ENCODE results near the gene LRRC37A3. TPM values are rescaled to one million over a fixed set of nuclear protein-coding genes. Genes with fewer than 3 reads are reported as not detected.
A peak's percentile ranks its signal among the peaks of the same experiment; 100 is the strongest.
"Not testable (repeated sequence)": the region's sequence is repeated elsewhere in the genome, so short reads cannot be mapped to it uniquely, and the experiment has no call there.

The LRRC37A3 gene
- total RNA-seq, 1 experiment from 2014 or later, result 12.7 TPM

DNA sequence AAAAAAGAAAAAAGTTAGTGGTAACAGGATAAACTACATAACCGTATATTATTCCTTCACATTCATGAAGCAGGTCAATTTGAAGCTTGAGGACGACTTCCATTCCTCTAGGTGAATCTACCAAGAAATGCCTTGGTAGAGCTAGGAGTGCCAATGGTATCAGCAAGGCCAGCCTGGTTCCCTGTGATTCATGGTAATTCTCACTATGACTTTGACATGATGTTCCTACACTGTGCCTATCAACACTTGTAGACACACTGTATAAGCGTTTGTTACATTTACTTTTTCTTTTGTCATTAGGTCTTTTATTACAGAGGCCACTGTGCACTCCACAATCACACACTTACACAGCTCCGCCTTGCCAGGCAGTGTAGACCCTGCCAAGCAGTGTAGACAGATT is 7.2 kb upstream of the LRRC37A3 start:
- not testable (repeated sequence) for DNase-seq (ENCODE audit: low read depth)

DNA sequence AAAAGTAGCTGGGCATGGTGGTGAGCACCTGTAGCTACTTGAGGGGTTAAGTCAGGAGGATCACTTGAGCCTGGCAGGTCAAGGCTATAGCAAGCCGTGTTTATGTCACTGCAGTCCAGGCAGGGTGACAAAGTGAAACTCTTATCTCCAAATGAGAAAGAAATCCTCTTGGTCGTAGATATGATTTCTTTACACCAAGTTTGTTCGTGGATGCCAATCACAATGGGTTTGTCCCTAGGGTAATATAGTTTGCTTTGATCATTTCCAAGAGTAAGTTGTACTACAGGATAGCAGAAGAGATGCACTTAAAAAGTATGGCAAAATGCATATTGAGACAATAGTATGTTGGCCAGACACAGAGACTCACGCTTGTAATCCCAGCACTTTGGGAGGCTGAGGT is 6.0 kb upstream of the LRRC37A3 start:
- DNase-seq (ENCODE audit: low read depth), result not testable (repeated sequence)

DNA sequence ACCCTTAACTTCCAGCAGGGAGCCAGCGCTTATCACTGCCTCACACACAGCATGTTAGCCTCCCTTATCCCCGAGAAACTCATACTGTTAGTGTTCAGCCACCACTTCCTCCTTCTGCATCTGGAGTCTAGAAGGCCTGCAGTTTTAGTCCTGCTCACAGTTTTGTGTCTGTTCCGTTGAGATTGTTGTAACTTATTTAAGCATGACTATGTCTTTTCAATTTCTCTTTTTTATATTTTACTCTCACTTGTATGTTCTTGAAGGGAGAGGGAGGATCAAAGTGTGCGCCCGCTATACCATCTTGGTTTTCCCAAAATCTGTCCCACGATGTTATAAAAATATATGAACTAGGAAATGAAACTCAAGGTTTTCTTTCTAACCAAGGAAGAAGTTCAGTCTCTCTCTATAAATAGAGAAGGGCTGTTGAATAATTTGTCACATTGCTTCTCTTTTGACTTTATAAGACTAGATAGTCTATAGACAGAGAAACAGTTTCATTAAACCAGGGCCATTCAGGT is 3.8 kb upstream of the LRRC37A3 start:
- DNase-seq (ENCODE audit: low read depth), result not testable (repeated sequence)

DNA sequence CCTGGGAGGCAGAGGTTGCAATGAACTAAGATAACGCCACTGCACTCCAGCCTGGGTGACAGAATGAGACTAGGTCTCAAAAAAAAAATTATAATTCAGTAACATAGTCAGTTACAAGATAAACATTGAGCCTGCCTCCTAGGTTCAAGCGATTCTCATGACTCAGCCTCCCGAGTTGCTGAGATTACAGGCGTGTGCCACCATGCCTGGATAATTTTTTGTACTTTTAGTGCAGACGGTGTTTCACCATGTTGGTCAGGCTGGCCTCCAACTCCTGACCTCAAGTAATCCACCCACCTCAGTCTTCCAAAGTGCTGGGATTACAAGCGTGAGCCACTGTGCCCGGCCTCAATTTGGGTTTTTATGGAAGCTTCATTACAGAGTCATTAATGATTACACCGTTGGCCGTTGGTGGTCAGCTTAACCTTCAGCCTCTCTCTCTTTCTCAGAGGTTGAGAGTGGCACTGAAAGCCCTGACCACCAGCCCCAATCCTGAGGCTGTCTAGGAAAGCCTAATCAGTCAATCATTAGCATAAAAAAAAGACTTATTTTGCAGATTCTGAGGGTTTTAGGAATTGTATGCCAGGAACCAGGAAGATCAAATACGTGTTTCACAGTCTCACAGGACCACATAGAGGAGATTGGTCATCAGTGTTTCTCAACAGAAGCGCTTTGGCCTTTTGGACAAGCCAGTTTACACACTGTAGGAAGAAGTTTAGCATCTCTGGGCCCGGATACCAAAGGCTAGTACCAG is 1.3 kb upstream of the LRRC37A3 start:
- peak; percentile 55 for DNase-seq (ENCODE audit: low read depth)

DNA sequence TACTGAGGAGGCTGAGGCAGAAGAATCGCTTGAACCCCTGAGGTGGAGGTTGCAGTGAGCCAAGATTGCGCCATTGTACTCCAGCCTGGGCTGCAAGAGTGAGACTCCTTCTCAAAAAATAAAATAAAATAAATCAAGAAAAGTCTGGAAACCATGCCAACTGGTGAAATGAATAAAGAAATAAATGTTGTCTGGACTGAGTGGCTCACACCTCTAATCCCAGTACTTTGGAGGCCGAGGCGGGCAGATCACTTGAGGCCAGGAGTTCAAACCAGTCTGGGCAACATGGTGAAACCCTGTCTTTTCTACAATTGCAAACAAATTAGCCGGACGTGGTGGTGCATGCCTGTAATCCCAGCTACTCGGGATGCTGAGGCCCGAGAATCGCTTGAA is 744 bp upstream of the LRRC37A3 start:
- DNase-seq (ENCODE audit: low read depth), result peak; percentile 34

DNA sequence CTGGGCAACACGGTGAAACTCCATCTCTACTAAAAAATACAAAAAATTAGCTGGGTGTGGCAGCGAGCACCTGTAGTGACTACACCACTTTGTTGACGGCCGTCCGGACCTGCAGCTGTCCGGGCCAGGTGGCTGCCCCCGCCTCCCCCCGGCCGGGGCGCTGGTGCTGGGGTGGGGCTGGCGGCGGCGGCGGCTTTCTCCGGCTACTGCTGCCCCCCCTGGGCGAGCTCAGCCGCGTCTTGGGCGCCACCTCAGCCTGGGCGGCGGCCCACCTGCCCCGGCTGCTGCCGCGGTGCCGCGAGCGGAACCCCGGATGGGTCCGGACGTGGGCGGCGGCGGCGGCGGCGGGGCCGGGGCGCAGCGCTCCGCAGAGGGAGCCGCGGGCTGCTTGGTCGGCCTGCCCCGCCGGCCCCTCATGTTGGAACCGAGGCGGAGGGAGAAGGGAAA is 413 bp downstream of the LRRC37A3 start:
- DNase-seq (ENCODE audit: low read depth), result peak; percentile 22

DNA sequence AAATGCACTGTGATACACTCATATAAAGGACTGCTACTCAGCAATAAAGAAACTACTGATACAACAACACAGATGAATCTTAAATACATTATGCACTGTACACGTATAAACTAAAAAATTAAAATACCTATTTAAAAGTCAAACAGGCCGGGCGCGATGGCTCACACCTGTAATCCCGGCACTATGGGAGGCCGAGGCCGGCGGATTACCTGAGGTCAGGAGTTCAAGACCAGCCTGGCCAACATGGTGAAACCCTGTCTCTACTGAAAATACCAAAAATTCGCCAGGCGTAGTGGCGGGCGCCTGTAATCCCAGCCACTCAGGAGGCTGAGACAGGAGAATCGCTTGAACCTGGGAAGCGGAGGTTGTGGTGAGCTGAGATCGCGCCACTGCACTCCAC is 1.7 kb downstream of the LRRC37A3 start:
- not testable (repeated sequence) for DNase-seq (ENCODE audit: low read depth)

DNA sequence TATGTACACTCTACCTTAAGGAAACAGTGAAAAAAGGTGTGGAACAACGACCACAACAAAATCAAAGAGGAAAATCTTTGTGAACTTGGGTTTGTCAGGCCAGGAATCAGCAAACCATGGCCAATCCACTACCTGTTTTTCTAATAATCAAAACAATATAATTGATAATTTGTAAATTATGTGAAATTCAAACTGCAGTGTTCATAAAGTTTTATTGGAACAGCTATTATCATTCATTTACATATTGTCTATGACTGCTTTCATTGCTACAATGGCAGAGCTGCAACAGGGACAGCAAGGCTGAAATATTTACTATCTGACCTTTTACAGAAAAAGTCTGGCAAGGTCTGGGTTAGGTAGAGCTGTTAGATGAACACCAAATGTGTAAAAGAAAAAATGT is 4.0 kb downstream of the LRRC37A3 start:
- not testable (repeated sequence) for DNase-seq (ENCODE audit: low read depth)

DNA sequence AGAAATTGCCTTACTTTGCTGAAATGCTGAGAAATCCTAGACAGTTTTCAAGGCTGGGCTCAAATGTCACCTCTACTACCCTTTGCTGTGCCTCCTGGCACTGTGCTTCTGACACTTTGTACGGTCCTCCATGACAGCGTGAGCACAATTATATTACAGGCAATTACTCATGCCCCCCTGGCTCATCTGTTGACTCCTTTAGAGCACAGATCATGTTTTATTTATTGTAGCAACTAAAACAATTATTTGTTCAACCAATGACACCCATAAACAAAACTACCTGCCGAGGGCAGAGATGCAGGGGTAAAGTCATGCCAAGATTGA is 9.1 kb downstream of the LRRC37A3 start:
- not testable (repeated sequence) for DNase-seq (ENCODE audit: low read depth)

DNA sequence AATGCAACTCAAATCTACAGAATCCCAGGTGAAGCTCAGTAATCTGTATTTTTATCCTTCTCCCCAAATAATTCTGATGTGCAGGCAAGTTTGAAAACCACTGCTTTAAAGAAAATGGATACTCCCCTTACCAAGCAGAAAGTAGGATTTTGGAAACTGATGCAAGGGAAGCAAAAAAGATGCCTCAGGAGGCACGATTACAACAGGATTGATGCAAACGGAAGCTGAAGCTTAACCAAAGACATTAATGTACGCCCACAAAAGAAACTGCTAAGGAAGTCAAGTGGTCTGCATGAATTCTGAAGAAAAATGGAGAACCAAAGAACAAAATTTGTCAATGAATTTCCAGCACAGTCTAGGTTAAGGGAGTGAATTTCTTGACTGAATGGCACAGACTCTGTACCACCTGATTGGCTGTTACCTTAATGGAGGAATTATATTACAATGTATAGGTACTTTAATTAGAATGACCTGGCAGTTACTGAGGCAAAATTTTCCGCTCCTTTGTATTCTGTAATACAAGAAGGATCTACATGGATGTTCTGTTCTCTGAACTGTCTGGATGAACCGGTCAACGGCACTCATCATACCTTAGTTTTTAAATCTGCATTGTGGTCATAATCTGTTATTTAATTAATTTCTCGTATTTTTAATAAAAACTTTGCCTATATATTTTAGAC is 9.6 kb downstream of the LRRC37A3 start:
- not testable (repeated sequence) for DNase-seq (ENCODE audit: low read depth)

DNA sequence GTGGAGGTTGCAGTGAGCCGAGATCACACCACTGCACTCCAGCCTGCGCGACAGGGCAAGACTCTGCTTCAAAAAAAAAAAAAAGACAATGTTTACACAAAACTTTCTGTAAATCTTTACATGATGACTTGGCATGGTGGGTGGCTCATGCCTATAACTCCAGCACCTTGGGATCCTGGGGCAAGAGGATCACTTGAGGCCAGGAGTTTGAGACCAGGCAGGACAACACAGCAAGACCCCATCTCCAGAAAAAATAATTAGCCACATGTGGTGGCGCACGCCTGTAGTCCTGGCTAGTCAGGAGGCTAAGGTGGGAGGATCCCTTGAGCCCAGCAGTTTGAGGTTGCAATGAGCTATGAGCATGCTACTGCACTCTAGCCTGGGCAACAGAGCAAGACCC is 15.2 kb downstream of the LRRC37A3 start:
- DNase-seq (ENCODE audit: low read depth), result not testable (repeated sequence)

DNA sequence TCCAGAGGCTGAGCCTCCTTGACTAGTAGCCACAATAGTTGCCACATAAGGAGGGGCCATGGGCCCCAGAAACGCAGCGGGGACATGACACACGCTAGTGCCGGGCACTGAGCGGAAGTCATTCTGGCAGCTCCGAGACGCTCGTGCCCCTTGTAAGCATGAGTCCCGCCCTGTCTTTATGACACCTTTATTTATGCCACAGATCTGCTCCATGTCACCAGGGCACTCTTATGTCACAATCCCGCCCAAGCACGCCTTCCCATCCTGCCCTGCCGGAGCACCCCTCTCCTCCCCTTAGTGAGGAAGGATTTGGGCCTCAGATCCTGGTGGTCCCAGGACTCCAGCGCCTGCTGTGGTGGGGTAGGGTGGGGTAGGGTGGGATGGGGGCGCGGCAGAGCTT is 22.1 kb downstream of the LRRC37A3 start:
- DNase-seq (ENCODE audit: low read depth), result not testable (repeated sequence)

DNA sequence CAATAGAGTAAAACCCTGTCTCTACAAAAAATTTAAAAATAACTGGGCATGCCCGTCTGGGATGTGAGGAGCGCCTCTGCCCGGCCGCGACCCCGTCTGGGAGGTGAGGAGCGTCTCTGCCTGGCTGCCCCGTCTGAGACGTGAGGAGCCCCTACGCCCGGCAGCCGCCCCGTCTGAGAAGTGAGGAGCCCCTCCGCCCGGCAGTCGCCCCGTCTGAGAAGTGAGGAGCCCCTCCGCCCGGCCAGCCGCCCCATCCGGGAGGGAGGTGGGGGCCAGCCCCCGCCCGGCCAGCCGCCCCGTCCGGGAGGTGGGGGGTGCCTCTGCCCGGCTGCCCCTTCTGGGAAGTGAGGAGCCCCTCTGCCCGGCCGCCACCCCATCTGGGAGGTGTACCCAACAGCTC is 45.1 kb downstream of the LRRC37A3 start:
- DNase-seq (ENCODE audit: low read depth), result not testable (repeated sequence)

DNA sequence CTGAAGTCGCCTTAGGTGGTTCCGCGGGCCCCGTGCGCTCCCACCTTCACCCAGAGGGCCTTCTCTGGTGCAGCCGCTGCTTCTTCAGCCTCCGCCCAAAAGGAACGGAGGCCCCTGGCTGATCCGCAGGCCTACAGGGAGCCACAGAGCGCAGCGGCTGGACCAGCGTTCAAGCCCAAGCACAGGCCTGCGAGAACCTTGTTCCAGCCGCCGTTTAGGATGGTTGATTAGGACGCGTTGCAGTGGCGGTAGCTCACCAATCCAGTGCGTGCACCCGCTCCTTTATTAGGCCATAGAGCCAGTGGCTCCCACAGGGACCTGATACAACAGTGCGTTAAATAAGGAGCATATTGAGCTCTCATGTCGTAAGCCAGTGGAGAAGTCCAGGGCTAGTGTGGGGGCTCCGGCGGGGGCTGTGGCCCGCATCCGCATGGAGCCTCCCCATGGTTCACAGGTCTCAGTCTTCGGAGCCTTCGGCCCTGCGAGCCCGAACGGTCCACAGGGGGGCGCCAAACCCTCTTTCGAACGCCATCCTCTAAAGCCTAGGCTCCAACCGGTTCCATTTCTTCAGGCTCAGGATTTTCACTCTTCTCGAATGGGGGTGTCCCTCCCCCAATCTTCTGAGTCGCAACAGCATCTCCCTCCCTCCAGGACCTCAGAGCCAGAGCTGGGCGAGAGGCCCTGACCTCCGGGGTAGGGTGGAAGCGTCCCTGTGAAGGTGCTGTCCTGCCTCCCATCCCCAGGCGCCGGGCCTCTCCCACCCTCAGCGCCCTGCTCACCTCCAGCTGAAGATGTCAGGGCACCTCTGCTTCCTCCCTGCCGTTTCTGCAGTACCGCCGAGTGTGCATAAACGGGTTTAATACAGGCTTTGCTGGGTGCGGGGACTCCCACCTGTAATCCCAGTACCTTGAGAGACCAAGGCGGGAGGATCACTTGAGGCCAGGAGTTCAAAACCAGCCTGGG is 71.5 kb downstream of the LRRC37A3 start:
- DNase-seq (ENCODE audit: low read depth), result peak; percentile 32

DNA sequence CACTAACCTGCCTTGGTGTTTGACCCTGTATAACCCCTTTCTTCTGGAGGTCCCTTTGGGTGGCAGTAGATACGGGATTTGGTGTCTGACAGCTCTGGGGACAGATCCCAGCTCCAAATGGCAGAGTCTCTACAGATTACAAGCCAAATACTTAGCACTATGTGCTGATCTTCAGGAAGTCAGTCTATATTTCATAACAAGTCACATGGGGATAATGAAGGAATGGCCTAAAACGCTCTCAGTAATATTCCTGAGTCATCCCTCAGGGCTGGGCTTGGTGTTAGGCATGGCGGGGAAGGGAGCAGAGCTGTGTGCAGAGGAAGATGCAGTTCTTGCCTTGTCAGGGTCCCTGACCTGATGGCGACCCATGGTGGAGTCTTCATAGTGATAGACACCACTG is 72.4 kb downstream of the LRRC37A3 start:
- not testable (repeated sequence) for DNase-seq (ENCODE audit: low read depth)

DNA sequence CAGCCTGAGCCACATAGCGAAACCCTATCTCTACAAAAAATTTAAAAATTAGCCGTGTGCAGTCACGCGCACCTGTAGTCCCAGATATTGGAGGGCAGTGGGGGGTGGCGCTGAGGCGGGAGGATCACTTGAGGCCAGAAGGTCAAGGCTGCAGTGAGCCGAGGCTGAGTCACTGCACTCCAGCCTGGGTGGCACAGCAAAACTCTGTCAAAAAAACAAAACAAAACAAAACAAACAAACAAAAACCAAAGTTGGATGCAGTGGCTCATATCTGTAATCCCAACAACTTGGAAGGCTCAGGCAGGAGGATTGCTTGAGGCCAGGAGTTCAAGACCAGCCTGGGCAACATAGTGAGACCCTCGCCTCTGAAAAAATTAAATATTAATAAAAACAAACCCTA is 75.4 kb downstream of the LRRC37A3 start:
- not testable (repeated sequence) for DNase-seq (ENCODE audit: low read depth)

DNA sequence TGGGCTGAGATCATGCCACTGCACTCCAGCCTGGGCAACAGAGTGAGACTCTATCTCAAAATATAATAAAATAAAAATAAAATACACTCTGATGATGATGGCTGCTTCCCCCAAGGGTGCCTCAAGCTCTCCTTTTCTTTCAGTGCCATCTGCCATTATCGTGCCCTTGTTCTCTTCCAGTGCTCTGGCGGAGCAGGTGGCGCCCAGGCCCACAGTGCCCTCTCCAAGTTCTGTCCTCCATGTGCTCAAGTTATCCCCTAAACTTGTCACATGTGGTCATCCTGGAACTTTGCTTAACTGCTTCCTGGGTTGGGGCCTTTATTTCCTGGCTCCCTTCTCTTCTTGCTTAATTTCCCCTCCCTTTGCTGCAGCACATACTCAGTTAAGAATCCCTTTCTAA is 76.4 kb downstream of the LRRC37A3 start:
- DNase-seq (ENCODE audit: low read depth), result not testable (repeated sequence)

DNA sequence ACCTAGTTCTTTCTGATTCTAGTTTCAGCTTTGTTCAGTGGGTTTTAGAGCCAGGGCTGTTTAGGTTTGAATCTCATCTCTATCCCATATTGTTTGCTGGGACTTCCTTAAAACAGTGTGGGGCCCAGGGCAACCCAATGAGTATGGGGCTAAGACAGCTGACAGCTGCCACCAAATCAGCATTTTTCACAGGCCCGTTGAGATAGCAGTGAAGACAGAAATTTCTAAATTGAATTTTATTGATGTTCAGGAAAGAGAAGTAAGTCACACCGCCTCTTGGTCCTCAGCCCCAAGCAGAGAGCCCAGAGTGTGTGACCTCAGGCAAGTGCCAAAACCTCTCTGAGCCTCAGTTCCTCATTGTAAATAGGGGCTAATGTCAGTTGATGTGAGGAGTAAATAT is 78.3 kb downstream of the LRRC37A3 start:
- not testable (repeated sequence) for DNase-seq (ENCODE audit: low read depth)

DNA sequence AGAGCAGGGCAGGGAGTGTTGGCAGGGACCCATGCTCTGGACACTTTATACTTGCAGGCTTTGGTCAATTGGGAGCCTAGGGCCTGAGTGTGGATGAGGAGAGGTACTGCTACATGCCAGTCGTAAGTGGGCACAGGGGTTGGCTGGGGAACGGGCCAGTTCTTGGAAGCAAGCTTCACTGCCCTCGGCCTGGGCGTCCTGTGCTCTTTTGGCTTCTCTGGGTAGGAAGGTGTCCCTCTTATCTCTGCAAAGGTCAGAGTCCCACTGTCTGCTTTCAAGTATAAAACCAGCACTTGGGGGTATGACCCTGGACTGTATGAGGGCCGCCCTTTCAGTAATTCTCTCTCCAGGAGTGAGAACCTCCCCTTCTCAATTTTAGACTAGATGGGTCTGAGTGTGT is 80.8 kb downstream of the LRRC37A3 start:
- DNase-seq (ENCODE audit: low read depth), result not testable (repeated sequence)

DNA sequence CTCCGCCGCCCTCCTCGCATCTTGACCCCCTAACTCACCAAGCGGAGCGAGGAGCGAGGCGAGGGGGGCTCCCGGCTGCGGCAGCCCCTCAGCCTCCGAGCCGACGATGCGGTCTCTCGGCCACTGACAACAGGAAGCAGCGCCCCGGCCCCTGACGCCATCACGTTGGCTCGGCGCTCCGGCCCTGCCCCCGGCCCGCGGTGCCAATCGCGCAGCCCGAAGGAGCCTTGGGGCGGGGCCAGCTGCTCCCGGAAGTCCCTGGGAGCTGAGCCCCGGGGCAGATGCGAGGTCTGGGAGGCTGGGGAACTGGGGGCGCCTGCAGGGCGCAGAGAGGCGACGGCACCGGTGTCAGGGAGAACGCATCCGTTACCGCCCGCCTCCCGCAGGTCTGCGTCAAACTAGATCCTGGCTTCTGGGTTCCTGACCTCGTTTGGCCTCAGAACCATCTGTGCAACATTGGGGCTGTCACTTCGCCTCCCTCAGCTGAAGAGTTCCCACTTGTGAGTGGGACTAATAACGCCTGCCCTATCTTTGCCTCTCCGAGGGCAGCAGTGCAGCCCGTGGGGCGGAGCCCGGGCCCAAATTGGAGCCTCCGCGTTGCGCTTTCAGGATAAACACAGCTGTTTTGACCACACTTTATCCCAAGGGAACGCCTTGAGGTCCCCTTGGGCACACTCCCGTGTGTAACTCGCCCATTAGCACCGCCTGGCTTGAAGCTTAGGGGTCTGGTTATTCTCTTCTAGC is 82.1 kb downstream of the LRRC37A3 start:
- DNase-seq (ENCODE audit: low read depth), result peak; percentile 75

DNA sequence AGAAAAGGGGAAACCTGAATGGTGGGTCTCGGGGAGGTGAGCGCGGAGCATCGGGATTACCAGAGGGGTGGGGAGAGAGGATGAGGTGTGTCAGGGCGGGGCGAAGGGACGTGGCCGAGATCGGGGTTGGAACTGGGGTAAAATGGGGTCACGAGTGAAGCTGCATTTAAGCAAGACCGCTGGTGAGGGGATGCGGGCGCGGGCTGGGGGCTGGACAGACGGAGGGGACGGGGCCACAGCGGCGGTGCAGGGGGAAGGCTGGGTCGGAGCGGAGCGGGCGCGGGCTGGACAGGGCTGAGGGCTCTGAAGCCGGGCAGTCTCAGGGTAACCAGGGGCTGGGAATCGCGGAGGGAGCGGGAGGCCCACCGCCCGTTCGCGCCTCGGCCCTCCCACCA is 82.7 kb downstream of the LRRC37A3 start:
- DNase-seq (ENCODE audit: low read depth), result not testable (repeated sequence)

Measured in M059J (cell line).